Fibroblast of villous mesenchyme (primary cell): ENCODE measurements around the gene TP53TG5. TPM values are rescaled to one million over a fixed set of nuclear protein-coding genes. Genes with fewer than 3 reads are reported as not detected.
"Not testable (repeated sequence)": the region's sequence is repeated elsewhere in the genome, so short reads cannot be mapped to it uniquely, and the experiment has no call there.

Experiments used
- DNase-seq: peaks from one replicate; pipeline ENCODE4 v3.0.0-alpha.2; 2010; ENCODE audit warnings: low read depth
- H3K4me3 ChIP-seq: 2 replicates; pipeline ENCODE4 v1.5.1; 2011; ENCODE audit warnings: low read depth, mild to moderate bottlenecking, low read length
- CTCF ChIP-seq: IDR thresholded peaks from 2 replicates; pipeline ENCODE4 v1.5.1; 2012; ENCODE audit warnings: low read depth, mild to moderate bottlenecking, low read length; ENCODE audit not compliant: insufficient read depth
- total RNA-seq: library from RNA; depleted of rRNA; stranded (reverse); fragments of >200 nt; gene quantifications from 2 replicates; pipeline ENCODE4 v1.2.3, GENCODE V29; 2012

TP53TG5 gene
- total RNA-seq, 1 donor = not detected

- no peak for TF ChIP-seq CTCF
- no peak overlapping the region for H3K4me3 ChIP-seq
- DNase-seq = peak; percentile 66
Measured at GRCh38 chr20:45354423-45355208, 23.5 kb downstream of the TP53TG5 start.

- H3K4me3 ChIP-seq = no peak overlapping the region
- no peak for DNase-seq
- TF ChIP-seq CTCF = no peak
Measured at GRCh38 chr20:45353746-45354145, 24.4 kb downstream of the TP53TG5 start.

- TF ChIP-seq CTCF = no peak
- H3K4me3 ChIP-seq = no peak overlapping the region
Measured at GRCh38 chr20:45352729-45353128, 25.4 kb downstream of the TP53TG5 start.

GRCh38 chr20:45350795-45351194 lies 27.3 kb downstream of the TP53TG5 start:
- not testable (repeated sequence) for DNase-seq, H3K4me3 ChIP-seq

More at GRCh38 chr20:45352729-45353128, 25.4 kb downstream of the TP53TG5 start:
- DNase-seq = no peak

- no peak for TF ChIP-seq CTCF
- no peak for DNase-seq
Measured at GRCh38 chr20:45350217-45350616, 27.9 kb downstream of the TP53TG5 start.

GRCh38 chr20:45347936-45348778 lies 30.0 kb downstream of the TP53TG5 start, which contains the start of gene SDC4:
TSS of gene SDC4 (minus strand) at chr20:45348424. CDS start at chr20:45348384, 40 bp downstream.
- DNase-seq = peak; percentile 69
- no peak for TF ChIP-seq CTCF
- H3K4me3 ChIP-seq = peak within 1 kb of the TSS; percentile 98

More at GRCh38 chr20:45350217-45350616, 27.9 kb downstream of the TP53TG5 start:
- H3K4me3 ChIP-seq = no peak overlapping the region
